HG02840 (cell line): Measurements from ENCODE around the gene HSBP1.

Experiments used
- ATAC-seq: cut with Tn5 transposase; IDR thresholded peaks from one replicate; pipeline ENCODE4 v1.9.1; 2021; ENCODE audit warnings: mild to moderate bottlenecking, moderate library complexity, moderate number of reproducible peaks; ENCODE audit not compliant: unreplicated experiment, low FRiP score

The HSBP1 gene

DNA sequence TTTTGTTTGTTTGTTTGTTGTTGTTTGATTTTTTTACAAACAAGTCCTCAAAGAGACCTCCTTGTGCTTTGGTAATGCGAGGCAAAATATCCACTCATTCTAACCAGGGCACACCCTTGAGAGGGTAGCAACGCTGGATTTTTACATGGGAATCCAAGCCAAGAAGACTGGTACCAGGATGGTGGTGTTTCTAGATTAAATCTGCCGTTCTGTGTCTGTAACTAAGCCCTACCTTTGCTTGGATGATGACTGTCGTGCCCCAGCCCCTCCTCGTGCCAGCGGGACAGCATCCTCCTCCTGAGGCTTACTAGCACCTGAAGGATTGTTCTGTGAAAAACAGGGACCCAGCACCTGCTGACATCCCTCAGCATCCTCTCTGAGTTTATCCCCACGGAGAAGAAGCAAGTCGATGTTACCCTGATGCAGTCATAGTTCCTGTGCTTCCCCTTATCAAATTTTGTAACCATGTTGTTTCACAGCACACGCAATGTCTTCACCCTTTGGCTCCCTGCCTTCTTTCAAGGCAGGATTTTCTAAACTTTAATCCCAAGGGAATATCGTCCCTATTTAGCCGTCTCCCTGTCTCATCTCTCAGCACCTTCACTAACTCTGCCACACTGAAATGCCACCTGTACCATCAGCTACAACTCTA lies 5.1 kb upstream of the HSBP1 start:
- no peak for ATAC-seq

DNA sequence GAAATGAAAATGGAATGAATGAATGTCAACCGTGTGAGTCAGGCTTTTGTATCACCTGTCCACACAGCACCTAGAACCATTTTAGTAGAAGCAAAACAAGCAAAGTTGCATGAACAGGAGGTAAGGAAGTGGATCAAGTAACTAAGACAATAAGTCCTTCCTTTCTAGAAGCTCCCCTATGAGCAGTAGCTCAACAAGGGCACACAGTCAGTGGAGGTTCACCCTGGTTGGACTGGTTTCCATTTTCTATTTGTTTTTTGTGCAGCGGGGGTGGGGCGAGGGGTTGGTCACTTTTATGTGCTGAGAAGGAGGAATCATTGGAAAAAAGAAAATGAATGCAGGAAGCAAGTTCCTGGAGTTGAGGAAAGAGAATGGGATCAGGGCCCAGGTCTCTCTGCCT lies 4.0 kb upstream of the HSBP1 start:
- ATAC-seq: no peak

DNA sequence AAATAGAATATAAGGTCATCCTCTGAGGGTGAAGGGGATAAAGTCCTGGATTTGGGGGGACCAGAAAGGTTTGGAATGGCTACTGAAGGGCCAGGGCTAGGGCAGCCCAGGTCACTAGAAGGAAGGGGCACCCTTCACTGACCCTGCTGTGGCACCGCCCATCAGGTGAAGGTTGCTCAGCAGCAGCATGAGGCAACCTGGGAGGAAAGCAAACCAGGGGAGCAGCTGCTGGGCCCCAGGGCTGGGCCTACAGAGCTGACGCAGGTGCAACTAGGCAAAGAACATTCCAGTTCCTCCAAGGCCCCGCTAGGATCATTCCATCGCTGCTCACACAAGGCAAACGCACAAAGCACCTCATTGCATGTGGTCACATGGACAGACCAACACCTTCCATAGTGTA lies 3.4 kb upstream of the HSBP1 start:
- no peak for ATAC-seq

DNA sequence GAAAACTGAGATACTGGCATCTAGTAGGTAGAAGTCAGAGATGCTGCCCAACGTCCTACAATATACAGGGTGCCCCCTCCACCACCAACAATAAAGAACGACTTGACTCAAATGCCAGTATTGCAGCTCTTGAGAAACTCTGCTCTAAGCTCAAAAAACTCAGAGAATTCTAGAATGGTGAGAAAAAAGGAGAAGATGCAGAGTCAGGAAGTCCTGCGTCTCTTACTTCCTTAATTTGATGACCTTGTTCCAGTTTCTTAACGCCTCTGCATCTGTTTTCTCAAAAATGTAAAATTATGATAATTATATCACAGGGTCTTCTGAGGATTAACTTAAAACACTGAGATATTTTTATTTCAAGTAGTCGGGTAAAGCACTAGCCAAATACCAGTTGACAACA lies 1.7 kb upstream of the HSBP1 start:
- ATAC-seq: no peak

DNA sequence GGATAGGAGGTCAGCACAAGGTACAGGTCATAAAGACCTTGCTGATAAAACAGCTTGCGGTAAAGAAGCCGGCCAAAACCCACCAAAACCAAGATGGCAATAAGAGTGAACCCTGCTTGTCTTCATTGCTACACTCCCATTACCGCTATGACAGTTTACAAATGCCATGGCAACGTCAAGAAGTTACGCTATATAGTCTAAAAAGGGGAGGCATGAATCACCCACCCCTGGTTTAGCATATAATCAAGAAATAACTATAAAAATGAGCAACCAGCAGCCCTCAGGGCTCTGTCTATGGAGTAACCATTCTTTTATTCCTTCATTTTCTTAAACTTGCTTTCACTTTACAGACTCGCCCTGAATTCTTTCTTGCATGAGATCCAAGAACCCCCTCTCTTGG lies 1.0 kb upstream of the HSBP1 start:
- ATAC-seq: no peak

DNA sequence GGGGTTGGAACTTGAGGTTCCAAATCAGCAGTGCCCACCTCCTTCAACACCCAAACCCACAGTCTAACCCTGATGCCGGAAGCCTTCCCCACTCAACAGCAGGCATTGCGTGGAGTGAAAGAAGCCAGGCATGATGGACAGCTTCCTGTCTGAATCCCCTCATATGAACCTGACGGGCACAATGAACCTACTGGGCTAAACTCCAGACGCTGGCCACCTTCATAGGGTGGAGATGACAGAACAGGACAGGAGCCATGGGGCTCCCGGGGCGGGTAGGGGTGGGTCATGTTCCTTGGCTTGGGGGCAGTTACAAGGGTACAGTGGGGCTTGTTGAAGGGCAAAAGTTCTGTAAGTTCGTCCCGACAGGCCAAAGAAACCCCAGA lies 460 bp upstream of the HSBP1 start:
- no peak for ATAC-seq

DNA sequence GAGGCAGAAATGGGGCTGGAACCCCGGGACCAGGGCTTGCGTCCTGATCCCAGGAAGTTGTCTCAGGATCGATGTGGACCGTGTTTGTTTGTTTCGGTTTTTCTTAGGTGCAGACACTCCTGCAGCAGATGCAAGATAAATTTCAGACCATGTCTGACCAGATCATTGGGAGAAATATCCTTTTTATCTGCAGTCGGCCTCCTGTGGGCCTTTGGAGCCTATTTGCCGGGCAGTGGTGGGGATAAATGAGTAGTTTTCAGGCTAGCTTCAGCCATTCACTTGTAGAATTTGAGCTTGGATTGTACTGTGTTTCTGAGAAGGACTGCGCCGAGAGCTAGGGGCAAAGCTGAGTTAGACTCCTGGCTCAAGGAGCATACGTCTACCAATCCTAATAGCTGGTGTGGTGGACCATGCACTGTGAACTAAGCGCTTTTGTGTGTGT lies 816 bp downstream of the HSBP1 start:
- ATAC-seq: no peak

DNA sequence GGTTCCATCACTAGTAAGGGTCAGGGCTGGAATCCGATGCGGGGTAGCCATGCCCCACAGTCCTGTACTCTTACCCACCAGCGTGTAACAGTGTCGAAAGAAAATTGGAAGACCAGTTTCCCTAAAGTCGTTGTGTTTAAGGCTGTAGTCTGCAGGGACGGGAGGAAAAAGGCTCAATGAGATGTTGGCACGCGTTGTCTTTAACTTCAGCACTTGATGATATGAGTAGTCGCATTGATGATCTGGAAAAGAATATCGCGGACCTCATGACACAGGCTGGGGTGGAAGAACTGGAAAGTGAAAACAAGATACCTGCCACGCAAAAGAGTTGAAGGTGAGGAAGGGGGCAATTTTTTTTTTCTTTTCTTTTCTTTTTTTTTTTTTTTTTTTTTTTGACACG lies 1.3 kb downstream of the HSBP1 start:
- ATAC-seq: no peak

DNA sequence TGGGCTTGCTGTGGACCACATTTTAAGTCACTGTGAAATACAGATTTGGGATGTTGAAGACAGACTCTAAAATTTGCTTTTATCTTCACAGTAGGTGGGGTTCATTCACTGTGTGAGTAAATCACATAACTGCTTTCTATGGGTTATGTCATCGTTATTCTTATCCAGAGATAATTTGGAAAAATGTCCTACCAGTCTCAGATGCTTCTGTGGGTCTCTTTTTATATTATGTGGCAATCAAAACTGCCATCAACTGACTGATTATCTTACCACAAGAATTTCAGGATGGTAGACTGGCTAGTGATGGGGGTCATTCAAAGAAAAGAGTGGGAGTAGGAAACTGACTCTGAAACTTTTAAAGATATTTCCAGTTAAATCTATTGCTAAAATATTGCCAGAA lies 3.1 kb downstream of the HSBP1 start:
- ATAC-seq: no peak

DNA sequence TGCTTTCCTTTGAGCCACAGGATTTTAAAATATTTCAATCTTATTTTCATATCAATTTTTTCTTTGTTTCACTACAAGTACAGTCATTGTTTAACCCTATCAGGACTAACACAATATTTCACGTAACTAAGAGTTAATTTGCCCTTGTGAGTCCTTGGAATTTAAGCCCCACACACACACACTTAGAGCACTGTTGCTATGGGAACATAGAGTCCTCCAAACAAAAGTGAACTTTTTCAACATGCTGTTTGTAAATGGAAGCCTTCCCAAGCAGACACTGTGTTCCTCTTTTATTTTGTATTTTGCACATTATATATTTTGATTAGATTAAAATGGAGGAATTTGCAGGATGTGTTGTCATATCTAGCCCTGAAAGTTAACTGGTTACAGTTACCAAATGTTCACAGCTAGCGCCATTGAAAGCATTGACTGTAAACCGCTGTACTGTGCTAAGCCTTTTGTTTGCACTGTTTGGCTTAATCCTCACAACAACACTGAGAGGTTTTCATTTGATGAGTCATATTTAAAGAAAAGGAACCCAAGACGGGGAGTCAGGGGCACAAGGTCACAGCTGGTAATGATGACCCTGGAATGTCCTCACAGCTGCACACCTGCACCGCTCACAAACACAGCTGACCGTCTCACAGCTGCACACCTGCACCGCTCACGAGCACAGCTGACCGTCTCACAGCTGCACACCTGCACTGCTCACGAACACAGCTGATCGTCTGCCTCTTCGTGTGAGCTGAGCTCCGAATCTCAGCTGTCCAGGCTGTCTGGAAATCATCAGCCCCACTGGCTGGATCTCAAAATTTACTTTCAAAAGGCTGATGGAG lies 6.3 kb downstream of the HSBP1 start:
- ATAC-seq: peak; percentile 67

DNA sequence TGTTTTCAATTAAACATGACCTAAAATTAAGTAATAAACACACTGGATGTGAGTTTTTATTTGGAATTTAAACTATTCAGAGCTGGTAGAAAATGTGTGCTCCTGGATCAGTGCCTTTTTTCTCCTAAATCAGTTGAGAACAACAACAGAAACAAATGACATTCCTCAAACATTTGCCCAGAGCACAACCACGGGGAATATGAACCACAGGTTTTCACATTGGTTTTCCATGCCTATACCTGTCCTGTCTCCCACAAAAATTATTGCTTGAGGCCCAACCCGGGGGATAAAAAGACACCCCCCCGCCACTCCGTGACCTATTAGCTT lies 6.8 kb downstream of the HSBP1 start:
- ATAC-seq: no peak

DNA sequence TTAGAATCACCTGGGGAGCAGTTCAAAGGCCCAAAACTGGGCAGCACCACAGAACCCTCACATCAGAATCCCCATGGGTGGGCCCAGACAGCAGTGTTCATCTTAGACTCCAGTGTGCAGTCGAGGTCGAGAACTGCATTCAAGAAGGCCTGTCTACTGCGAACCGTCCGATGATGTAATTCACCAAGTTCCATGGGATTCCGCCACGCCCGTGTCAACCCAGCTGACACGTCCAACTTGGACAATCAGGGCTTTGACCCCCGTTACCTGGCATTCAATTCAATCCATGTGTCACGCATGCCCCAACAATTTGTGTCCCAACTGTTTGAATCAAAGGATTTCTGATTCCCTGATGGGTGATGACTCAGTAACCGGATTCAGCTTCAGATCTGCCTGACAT lies 9.2 kb downstream of the HSBP1 start:
- no peak for ATAC-seq

DNA sequence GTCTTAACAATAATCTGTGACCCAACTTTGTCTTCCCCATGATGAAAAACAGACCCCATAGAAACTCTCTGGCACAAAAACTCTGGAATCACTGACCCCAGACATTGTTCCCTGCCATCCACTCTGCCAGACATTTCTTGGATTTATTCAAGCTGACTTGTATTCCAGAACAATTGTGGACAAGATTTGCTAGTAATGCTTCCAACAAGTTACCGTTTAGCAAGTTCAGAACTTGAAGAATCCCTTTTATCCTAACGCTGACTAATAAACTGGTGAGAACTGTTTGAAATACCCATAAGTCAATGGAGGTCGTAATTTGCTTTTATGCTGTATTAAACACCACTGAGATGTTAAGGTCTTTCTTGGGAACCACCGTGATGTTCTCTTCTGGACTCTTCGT lies 10.5 kb downstream of the HSBP1 start:
- no peak for ATAC-seq

DNA sequence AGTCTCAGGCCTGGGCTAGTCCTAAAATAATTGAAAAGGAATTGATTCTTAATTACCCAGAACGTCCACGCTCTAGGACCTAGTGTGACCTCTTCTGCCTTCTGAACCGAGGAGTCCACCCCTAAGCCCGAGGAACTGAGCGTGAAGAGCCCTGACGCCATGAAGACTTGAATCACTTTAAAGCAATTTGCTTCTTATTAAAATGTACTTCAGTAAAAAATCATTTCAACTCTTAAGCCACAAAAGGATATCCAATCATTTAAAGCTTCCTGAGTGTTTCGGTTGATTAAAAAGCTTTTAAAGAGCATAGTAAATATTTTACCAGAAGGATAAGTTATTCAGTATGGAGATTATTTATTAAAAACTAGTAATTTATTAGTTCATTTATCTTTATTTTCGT lies 11.6 kb downstream of the HSBP1 start:
- no peak for ATAC-seq

DNA sequence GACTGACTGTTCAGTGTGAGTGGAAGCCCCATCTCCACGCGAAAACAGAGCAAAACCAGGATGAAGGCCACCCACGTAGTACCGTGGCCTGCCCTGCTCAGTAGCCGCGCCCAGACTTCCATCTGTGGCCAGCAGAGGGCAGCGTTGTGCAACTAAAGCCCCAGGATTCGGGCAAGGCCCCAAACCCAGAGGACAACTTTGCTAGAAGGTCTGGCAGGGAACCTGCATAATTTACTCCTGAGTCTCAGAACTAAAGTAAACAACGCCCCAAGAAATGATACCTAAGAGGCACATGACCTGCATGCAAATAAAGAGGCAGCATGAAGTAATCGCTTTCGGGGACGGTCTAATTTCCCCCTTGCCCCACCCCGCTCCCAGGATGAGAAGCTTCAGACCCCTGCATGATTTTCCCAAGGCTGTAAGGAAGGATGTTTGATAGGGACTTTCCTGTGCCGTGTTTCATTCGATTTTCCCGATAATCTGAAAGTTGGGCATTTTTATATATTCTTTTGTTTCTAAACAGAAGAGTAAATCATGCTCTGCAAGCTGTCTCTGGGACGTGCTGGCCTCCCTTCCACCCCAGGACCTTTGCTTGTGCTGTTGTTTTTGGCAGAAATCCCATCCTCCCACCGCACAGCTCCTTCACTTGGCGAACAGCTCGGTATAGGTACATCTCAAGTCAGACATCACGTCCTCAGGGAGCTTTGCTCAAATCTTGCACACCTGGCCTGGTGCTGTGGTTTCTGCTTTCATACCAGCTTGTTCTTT lies 18.6 kb downstream of the HSBP1 start:
- peak; percentile 71 for ATAC-seq

DNA sequence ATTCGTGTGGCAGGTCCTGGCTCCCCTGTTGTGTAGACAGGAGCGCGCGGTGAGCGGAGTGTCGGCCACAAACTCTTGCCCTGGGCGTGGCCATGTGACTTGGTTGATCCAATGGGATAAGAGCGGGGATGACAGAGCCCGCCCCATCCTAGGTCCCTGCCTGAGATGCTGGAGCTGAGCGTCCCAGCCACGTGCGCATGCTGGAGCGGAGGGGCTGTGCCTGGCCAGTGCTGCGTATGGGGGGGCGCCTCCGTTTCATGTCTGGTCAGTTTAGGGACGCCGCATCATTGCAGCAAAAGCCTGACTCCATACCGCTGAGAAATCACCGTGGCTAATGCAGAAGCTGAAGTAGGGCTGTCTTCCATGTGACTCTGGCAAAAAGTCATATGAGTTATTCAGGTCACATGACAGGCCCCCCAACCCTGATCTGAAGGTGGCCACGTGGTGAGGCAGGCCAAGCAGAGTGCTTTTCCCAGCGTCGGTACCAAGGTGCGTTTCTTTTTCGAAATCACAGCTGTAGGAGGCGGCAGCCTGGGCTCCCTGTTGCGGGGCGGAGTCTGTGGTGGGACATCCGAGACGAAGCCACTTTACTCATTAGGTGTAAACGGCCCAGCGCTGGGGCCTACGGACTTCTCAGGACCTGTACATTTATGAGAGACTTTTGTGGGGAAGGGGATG lies 22.5 kb downstream of the HSBP1 start:
- ATAC-seq: no peak

DNA sequence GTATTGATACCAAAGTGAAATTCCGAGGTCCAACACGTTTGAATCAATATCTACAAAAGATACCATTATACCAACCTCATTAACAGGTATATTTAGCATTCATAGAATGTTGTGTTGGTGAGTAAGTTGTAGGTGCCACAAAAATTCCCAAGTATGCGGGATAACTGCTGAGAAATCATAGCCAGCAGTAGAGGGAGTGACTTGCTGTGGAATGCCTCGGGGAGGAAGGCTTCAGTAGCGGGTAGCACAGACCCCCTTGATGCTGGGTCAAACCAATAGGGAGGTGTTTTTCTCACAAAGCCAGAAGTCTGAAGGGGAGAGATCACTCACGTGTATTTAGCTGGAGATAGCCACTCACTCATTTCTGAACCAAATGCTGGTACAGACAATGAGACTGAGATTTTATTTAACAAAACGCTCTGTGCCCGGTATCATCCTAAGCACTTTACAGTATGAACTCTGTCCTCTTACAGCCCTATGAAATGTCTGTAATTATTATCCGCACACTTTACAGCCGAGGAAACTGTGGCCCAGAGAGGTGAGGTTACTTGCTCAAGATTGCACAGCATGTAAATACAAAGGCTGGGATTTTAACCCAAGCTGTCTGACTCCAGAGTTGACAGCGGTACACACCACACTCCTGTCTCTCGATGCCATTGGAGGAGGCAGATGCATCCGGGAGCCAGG lies 23.1 kb downstream of the HSBP1 start:
- ATAC-seq: no peak

DNA sequence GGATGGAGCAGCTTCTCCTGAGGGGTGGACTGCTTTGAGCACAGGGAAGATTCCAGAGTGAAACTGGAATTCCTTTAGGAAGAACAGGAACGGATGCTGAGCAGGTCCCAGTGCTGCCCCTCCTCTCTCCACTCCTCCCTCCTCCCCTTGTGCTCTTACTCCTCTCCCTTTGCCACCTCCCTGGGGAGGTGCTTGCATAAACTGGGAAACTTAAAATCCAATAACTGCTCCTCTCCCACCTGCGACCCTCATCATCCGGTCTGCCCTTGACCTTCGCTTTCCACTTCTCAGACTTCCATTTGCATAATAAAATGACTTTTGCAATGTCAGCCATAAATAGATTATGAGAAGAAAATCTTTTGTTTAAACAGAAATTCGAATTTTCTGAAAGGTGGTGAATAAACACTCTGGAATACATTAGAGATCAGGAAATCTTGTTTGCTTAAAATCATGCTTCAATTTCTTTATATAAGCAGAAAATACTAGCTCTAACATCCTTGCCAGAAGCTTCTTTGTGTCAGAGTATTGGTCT lies 23.7 kb downstream of the HSBP1 start:
- ATAC-seq: no peak

DNA sequence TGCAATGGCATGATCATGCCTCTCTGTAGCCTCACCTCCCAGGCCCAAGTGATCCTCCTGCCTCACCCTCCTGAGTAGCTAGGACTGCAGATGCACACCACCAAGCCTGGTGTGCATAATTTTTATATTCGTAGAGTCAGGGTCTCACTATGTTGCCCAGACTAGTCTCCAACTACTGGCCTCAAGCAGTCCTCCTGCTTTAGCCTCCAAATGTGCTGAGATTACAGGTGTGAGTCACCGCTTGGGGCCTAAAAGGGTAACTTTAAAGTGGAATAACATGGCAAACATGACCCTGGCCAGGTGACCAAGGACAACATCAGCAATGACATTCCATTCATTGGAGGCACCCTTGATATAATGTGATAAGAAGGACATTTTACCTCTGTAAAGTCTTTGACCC lies 26.1 kb downstream of the HSBP1 start:
- no peak for ATAC-seq
